GM18907 (cell line): Measurements from ENCODE around the gene MLST8.

Source experiments
- ATAC-seq: cut with Tn5 transposase; IDR thresholded peaks from one replicate; pipeline ENCODE4 v1.9.1; 2021; ENCODE audit warnings: mild to moderate bottlenecking, moderate library complexity; ENCODE audit not compliant: unreplicated experiment

Gene MLST8, protein sequence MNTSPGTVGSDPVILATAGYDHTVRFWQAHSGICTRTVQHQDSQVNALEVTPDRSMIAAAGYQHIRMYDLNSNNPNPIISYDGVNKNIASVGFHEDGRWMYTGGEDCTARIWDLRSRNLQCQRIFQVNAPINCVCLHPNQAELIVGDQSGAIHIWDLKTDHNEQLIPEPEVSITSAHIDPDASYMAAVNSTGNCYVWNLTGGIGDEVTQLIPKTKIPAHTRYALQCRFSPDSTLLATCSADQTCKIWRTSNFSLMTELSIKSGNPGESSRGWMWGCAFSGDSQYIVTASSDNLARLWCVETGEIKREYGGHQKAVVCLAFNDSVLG

GRCh38 chr16:2205104-2205966, at the start of gene MLST8:
TSS of gene MLST8 (plus strand) at chr16:2205454. CDS start at chr16:2206086, 632 bp downstream.
- peak; percentile 73 for ATAC-seq

GRCh38 chr16:2155977-2156848, 49.0 kb upstream of the MLST8 start:
- no peak for ATAC-seq

DNA sequence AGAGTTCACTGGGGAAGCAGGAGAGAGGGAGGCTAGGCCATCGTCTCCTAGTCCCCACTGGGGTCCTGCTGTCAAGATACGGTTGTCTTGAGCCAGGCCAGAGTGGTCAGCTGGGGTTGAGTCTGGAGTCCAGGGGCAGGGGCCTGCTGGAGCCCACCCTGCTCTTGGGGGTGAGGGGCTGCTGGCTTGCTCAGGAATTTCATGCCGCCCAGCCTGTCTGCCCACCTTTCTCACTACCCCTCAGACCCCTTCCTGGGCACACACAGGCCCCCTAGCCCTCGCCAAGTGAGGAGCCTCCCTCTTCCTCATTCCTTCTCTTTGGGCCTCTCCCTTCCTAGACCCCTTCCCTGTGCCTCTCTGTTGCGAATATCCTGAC, 48.4 kb upstream of the MLST8 start:
- ATAC-seq = no peak

- ATAC-seq = no peak
Measured at GRCh38 chr16:2157480-2158261, 47.6 kb upstream of the MLST8 start.

DNA sequence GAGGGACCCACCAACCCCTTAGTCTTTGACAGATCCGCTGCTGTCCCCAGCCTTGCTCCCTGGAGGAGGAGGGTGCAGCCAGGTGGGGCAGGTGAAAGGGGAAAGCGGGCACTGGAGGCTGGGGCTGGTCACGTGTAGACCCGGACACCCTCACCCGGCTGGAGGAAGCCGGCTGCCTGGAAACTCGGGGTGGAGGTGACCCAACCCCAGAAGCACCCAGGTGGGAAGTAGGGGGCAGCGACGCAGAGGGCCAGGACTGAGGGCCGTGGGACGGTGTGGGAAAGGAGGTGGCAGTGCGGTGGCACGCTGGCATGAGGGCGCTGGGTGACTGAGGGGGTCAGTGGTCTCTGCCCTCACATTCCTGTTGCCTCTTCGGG, 47.0 kb upstream of the MLST8 start:
- ATAC-seq = no peak

GRCh38 chr16:2159175-2159838, 45.9 kb upstream of the MLST8 start:
- no peak for ATAC-seq

- no peak for ATAC-seq
Measured at GRCh38 chr16:2160915-2161551, 44.2 kb upstream of the MLST8 start.

DNA sequence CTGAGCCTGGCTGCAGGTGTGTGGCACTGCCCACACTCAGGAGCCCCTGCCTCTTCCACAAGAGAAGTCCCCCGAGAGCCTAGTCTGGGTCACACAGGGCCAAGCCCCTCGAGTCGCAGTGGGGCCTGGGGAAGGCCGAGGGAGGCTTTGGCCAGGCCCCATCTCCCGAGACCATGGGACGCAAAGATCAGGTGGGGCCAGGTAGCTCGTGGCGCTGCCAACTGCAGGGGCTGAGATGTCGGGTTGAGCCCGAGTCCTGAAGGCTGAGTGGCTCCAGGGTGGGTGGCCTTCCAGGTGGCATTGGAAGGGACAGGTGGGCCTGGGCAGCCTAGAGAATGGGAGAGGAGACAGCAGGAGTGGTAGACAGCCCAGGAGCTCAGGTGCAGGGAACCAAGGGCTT, 43.3 kb upstream of the MLST8 start:
- ATAC-seq = no peak

DNA sequence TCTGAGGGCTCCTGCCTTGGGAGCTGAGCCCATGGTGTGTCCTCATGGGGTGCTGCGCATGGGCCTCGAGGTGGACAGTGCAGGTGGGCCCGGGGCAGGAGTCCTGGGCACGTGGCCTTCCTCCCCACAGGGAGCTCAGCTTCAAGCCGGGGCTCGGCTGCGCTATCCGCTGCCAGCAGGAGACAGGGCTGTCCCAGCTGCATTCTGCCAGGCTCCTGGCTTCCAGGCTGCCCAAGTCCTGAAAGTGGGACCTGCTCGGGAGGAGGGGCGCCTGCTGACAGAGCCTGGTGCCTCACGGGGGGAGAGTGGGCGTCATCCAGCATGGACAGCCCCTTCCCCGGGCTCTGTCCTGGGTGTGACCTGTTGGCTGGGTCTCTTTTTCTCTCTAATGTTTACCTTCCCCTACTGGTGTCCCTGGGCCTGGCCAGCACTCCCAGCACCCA, 42.6 kb upstream of the MLST8 start:
- ATAC-seq = no peak

DNA sequence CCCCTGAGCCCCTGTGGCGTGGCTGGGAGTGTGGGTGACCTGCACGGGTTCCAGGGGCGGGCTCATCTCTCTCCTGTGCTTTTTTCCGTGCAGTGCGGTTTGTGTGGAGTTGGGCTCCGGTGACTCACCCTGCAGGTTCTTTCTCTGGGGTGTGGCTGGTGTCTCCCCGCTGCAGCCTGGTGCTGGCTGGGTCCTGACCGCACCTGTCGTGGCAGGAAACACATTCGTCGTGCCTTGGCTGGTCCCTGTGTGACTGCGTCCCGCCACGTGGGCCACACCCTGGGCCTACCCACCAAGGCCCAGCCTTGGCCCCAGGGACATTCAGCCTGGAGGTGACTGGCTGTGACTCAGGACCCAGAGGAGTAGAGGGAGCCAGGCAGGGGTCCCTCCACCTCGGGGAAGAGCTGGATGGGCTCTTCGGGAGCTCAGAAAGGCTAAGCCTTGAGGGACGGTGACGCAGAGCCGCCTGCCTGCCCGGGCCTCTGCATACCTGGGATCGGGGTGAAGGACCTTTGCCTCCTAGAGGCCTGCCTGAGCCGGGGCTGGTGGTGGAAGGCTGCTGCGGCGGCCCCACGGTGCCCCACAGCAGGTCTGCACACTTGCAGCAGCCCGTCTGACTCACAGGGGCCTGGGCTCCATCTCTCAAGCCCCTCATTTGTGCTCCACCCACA, 41.9 kb upstream of the MLST8 start:
- no peak for ATAC-seq

- ATAC-seq = no peak
Measured at GRCh38 chr16:2165861-2166260, 39.4 kb upstream of the MLST8 start.

- ATAC-seq = no peak
Measured at GRCh38 chr16:2166263-2167067, 38.8 kb upstream of the MLST8 start.

GRCh38 chr16:2167068-2167638, 38.1 kb upstream of the MLST8 start:
- no peak for ATAC-seq

GRCh38 chr16:2170080-2170479, 35.2 kb upstream of the MLST8 start:
- ATAC-seq = no peak

DNA sequence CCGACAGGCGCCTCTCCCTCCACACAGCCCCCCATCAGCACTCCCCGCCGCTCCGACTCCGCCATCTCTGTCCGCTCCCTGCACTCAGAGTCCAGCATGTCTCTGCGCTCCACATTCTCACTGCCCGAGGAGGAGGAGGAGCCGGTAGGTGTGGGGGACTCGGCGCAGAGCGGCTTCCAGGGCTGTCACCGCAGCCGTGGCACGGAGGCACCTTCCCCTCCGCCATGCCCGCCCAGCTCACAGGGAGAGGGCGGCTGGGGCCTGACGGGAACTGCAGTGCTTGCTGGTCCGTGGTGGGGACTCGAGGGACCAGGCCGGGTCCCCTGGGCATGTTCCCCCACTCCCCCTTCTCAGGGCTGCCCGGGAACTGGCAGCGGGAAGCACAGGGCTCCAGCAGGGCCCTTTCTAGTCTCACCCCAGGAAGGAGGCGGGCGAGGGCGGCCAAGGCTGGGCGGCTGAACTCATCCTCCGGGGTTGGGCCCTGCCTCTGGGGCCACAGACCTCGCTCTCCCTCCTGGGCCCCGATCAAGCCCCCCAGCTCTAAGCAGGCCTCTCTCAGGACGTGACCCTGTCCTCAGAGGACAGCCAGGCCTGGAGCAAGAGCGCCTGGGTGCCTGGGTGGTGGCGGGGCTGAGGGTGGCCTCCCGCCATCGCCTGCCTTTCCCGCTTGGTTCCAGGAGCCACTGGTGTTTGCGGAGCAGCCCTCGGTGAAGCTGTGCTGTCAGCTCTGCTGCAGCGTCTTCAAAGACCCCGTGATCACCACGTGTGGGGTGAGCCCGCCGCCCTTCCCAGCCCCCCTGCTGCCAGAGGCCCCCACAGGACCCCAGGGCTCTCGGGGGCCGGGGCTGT, 34.4 kb upstream of the MLST8 start:
- ATAC-seq = no peak

DNA sequence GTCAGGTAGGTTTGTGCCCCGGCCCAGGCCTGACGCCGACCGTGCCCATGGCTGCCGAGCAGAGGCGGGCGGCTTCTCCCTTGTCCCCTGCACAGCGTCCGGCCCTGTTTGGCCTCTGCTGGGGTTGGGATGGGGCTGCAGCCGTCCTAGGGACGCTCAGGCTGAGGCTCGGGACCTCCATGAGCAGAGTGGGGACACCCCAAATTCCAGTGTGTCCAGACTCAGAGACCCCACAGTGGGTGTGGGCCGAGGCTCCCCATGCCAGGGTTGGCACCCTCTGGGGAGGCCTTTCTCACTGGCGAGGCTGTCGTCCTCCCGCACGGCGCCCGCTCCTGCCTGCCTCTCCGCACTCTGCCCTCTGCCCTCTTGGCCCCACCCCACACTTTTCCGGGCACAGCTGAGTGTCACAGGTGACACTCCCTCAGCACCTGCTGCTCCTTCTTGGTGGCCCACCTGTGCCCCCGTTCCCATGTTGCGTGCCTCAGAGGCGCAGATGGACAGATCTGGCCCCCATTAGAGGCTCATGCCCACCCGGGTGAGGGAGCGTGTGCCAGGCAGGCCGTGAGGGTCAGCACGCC, 33.6 kb upstream of the MLST8 start:
- ATAC-seq = no peak
